Non-pigmented ciliary epithelial cell (primary cell): ENCODE data around the gene LRRC59.

Experiments used
- DNase-seq: peaks from one replicate; pipeline ENCODE4 v3.0.0-alpha.2; 2010; ENCODE audit warnings: low read depth

Gene LRRC59

DNA sequence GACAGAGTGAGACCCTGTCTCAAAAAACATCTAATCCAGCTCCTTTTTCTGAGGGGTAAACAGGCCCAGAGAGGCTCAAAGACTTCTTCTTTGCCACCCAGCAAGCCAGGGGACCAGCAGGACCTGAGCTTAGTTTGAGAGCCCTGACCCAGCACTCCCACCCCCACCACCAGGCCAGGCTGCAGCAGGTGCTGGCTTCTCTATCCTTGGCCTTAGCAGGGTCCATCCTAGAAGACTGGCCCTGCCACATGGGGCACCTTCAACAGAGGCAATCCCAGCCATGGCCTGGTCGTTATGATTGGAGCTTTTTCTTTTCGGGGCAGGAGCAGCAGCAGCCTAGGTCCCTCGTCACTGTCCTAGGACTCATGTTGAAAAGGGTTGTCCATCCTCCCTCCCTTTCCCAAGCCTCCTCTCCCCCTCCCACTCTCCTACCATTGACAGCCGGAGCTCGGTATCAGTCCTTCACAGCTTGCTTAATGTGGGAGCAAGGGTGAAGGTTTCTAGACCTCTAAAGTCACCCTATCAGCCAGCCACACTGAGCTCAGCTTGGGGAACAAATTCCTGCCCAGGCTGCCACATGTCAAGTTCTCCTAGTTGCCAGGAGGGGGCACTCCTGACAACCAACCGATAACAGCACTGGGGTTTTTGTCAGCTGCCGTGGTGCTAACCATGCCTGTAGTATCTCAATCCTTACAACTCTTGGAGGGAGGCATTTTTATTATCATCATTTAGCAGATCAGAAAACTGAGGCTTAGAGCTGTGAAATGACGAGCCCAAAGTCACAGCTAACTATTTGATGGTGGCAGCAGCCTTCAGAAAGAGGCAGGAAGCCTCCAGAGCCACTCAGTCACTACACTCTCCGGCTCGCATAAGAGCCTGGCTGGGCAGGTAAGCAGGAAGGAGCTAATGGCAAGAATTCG, 35.5 kb downstream of the LRRC59 start:
- DNase-seq: peak; percentile 41

DNA sequence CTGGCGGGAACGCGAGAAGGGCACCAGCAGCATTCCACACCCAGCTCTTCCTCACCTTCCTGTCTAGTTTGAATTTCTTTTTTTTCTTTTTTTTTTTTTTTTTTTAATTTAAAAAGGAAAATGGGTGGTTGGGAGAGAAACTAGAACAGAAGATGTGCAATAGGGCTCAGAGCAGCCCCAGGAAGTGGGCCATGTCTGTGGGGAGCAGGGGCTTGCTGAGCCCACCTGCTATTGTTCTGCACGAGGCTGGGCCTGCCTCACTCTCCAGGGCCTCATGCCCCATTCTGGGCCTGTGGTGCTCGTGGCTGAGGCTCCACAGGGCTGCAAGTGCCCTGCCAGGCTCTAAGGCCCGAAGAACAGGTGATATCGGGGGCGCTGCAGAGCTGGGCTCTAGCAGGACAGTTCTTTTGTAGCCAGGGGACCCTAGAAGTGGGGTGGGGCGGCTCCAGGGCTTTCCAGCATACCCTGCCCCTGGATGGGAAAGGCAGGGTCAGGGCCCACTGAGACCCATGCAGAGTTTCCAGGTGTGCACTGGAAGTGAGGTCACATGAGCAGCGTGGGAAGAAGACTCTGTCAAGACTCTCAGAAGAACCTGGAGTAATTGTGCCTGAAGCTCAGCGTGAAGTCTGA, 36.7 kb downstream of the LRRC59 start:
- DNase-seq: no peak

DNA sequence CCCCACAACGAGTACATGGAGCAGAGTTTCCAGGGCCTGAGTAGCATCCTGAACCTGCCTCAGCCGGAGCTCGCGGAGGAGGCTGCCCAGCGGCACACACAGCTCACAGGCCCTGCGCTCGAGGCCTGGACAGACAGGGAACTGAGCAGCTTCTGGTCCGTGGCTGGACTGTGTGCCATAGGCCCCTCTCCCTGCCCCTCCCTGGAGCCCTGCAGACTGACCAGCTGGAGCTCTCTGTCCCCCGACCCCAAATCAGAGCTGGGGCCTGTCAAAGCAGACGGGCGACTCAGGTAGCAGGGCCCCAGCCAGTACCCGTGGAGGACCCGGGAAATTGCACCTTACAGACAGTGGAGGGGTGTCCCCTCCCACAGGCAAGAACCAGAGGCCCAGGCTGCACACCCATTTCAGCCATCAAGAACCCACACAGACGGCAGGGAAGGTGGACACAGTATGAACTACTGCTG, 37.3 kb downstream of the LRRC59 start:
- no peak for DNase-seq

GRCh38 chr17:50359005-50359699, 38.2 kb downstream of the LRRC59 start:
- DNase-seq: no peak

DNA sequence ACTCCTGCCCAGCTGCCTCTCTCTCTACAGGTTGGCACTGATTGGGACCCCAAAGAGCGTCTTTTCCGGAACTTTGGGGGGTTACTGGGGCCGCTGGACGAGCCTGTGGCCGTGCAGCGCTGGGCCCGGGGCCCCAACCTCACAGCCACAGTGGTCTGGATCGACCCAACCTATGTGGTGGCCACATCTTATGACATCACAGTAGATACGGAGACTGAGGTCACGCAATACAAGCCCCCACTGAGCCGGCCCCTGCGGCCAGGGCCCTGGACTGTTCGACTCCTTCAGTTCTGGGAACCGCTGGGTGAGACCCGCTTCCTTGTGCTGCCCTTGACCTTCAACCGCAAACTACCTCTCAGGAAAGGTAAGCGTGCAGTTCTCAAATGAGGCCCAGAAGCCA, 39.1 kb downstream of the LRRC59 start:
- no peak for DNase-seq

DNA sequence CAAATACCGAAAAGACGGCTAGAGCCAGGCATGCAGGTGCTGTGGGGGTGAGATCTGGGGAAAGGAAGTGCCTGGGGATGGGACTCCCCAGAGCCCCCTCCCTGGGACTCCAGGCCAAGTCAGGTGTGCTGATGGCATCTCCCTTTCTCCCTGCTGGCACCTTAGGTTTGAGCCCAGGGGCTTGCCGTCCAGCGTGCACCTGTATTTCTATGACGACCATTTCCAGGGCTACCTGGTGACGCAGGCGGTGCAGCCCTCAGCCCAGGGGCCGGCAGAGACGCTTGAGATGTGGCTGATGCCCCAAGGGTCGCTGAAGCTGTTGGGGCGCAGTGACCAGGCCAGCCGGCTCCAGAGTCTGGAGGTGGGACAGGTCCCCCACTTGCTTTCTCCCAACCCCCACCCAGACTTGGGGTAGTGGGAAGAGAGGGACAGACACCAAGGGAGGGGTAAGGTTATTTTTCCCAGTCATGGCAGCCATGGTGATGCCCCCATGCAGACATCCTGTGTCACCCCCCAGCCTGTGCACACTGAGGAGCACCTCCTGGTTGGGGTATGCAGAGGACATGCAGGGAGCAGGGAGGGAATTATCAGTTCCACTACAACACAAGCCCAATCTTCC, 40.3 kb downstream of the LRRC59 start:
- no peak for DNase-seq

DNA sequence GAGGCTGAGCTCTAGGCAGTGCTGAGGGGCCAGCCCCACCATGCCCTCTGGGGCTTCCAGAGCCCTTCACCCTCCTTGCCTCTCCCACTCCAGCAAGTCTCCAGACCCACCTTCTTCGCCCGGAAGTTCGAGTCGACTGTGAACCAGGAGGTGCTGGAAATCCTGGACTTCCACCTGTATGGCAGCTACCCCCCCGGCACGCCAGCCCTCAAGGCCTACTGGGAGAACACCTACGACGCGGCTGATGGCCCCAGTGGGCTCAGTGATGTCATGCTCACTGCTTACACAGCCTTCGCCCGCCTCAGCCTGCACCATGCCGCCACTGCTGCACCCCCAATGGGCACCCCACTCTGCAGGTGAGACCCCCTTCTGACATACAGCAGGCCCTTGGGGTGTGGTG, 40.9 kb downstream of the LRRC59 start:
- no peak for DNase-seq

GRCh38 chr17:50355701-50356341, 41.5 kb downstream of the LRRC59 start:
- no peak for DNase-seq

DNA sequence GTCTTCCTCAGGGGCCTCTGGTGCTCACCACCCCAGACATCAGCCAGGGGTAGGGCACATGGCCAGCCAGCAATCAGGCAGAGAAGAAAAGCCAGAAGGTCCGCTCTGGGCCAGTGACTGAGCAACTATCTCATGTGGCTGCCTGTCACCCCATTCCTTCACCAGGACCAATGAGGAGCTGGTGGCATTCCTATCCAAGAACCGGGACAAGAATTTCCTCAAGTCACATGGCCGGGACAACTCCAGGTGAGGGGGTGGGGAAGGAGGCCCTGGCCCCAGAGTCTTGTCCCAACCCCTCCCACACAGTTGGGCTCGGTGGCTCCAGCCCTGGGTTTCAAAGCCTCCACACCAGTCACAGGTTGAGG, 42.0 kb downstream of the LRRC59 start:
- DNase-seq: no peak

DNA sequence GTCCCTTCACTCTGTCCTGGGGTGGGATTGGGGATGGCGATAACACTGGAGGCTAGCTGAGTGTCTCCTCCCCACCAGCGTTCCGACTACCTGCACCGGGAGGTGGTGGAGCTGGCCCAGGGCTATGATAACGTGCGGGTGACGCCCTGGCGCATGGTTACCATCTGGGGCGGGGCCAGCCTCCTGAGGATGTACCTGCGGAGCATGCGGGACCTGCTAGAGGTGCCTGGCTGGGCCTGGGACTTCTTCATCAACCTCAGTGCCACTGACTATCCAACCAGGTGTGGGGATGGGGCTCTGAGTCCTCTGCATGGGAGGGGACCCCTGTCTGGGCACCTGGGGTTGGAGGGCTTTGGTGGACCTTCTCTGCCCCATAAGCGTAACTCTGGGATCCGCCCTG, 42.5 kb downstream of the LRRC59 start:
- no peak for DNase-seq

GRCh38 chr17:50354198-50354597, 43.1 kb downstream of the LRRC59 start:
- no peak for DNase-seq

- DNase-seq: no peak
Observed at GRCh38 chr17:50353600-50354195, 43.6 kb downstream of the LRRC59 start.

- no peak for DNase-seq
Observed at GRCh38 chr17:50352693-50353599, 44.4 kb downstream of the LRRC59 start.

DNA sequence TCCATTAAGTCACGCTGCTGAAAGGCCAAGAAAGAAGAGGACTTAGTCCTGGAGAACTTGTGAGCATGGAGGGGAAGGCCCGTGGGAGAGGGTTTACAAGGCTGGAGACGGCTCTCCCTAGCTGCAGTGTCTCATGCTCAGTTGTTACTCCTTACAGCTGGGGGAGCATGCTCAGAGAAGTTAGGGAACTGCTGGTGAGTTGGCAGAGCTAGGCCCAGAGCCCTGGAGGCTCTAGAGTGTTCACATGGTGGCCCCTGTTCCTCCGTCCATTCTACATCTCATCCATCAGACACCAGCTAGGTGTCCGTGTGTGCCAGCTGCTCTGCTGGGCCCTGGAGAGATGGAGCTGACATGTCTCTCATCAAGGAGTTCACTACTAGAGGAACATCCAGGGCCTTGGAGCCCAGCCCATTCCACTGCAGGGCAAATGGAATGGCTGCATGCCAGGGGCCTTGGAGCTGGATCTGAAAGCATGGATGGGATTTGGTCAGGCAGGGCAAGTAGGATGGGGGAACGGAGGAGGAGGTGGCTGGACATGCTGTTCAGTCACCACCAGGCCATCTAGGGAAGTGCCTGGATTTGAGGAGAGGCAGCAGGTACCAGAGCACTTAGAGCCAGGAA, 45.1 kb downstream of the LRRC59 start:
- no peak for DNase-seq

DNA sequence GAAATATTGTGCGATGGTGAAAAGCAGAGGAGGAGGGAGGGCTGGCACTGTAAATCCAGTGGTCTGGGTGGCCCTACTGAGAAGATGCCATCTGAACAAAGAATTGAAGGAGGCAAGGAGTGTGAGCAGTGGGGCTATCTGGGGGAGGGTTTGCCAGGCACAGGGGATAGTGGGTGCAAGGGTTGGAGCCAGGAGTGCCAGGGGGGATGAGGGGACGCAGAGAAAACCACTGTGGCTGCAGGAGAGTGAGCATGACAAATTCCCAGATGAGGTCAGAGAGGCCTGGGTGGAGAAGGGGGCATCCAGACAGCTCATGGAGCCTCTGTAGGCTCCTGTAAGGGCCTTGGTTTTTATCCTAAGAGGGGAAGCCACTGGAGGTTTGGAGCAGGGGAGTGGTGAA, 46.6 kb downstream of the LRRC59 start:
- DNase-seq: no peak

- DNase-seq: no peak
Observed at GRCh38 chr17:50349243-50349600, 48.1 kb downstream of the LRRC59 start.

GRCh38 chr17:50348522-50349242, 48.6 kb downstream of the LRRC59 start:
- DNase-seq: no peak

GRCh38 chr17:50347894-50348291, 49.4 kb downstream of the LRRC59 start:
- no peak for DNase-seq

- DNase-seq: no peak
Observed at GRCh38 chr17:50347117-50347893, 50.0 kb downstream of the LRRC59 start.
